Measurements from ENCODE around the gene CYTL1. TPM values are rescaled to one million over a fixed set of nuclear protein-coding genes. Genes with fewer than 3 reads are reported as not detected.

Gene CYTL1
- total RNA-seq, 1 donor, result 1.3 TPM

DNA sequence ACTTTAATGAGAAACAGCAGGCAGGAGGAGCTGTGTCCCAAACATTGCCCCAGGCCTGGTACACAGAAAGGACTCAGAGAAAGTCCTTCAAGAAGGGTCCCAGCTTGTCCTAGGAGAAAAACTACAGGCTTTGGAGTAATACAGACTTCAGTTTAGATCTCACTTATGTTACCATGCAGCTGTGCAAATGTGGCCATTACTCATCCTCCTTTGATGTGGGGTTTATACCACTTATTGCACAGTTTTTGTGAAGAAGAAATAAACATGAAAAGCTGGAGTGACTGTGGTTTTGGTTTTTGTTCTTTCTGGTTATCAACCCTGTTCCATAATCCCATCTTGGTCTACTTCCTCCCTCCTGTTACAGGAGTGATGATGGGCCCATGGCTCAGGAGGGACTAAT, 8.1 kb upstream of the CYTL1 start:
- TF ChIP-seq, protein P1, sequence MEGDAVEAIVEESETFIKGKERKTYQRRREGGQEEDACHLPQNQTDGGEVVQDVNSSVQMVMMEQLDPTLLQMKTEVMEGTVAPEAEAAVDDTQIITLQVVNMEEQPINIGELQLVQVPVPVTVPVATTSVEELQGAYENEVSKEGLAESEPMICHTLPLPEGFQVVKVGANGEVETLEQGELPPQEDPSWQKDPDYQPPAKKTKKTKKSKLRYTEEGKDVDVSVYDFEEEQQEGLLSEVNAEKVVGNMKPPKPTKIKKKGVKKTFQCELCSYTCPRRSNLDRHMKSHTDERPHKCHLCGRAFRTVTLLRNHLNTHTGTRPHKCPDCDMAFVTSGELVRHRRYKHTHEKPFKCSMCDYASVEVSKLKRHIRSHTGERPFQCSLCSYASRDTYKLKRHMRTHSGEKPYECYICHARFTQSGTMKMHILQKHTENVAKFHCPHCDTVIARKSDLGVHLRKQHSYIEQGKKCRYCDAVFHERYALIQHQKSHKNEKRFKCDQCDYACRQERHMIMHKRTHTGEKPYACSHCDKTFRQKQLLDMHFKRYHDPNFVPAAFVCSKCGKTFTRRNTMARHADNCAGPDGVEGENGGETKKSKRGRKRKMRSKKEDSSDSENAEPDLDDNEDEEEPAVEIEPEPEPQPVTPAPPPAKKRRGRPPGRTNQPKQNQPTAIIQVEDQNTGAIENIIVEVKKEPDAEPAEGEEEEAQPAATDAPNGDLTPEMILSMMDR (IDR thresholded peaks at IDR 0.05; ENCODE audit: insufficient read depth, low read depth, low read length), result no peak
- H3K4me3 ChIP-seq (ENCODE audit: low read depth, low read length), result no peak overlapping the region
- peak; percentile 36 for DNase-seq (ENCODE audit: low read depth)

DNA sequence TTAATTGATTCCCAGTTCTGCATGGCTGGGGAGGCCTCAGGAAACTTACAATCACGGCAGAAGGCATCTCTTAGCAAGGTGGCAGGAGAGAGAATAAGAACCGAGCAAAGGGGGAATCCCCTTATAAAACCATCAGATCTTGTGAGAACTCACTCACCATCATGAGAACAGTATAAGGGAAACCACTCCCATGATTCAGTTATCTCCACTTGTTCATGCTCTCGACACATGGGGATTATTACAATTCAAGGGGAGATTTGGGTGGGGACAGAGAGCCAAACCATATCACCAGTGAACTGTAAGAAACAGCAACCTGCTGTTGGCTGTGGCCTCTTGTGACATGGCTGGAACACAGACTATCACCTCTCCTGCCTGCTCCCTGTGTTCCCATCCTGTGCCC, 7.1 kb upstream of the CYTL1 start:
- no peak overlapping the region for H3K4me3 ChIP-seq (ENCODE audit: low read depth, low read length)
- no peak for DNase-seq (ENCODE audit: low read depth)
- TF ChIP-seq, protein P1 (IDR thresholded peaks at IDR 0.05; ENCODE audit: insufficient read depth, low read depth, low read length), result no peak

DNA sequence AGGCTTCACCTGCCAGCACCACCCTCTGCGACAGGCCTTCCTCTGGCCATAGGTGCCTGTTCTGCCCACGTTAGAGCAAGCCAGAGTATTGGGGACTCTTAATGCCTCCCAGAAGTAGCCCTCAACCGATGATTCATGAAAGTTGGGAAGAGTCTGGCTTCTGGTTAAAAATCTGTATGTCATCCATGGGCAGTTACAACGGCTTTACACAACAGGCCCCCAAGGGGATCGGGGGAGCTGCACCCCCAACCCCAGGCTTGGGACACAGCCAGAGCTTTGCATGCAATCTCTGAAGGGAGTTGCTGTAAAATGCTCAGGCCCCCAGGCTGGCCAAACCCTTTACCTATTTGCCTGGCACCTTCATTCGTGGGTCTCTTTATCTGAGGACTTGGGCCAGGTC, 5.4 kb upstream of the CYTL1 start:
- no peak overlapping the region for H3K4me3 ChIP-seq (ENCODE audit: low read depth, low read length)
- DNase-seq (ENCODE audit: low read depth), result no peak
- TF ChIP-seq, protein P1 (IDR thresholded peaks at IDR 0.05; ENCODE audit: insufficient read depth, low read depth, low read length), result no peak

DNA sequence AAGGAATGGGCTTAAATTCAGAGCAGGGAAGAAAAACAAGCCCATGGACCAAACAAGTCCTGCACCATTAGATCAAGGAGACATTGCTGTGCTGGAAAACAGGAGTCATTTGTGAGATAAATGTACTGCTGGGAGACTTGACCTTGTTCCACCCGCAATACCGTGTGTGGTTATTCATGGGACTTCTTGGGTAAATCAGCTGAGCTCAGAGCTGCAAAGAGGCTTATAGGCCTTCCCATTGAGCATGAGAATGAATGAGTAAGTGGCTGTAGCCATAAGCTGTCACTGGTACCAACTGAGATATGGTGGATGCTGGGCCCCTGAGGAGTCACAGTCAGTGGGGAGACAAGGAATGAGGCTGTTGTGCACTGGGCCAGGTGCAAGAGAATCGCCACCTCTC, 2.3 kb upstream of the CYTL1 start:
- DNase-seq (ENCODE audit: low read depth), result no peak
- TF ChIP-seq, protein P1 (IDR thresholded peaks at IDR 0.05; ENCODE audit: insufficient read depth, low read depth, low read length), result no peak

DNA sequence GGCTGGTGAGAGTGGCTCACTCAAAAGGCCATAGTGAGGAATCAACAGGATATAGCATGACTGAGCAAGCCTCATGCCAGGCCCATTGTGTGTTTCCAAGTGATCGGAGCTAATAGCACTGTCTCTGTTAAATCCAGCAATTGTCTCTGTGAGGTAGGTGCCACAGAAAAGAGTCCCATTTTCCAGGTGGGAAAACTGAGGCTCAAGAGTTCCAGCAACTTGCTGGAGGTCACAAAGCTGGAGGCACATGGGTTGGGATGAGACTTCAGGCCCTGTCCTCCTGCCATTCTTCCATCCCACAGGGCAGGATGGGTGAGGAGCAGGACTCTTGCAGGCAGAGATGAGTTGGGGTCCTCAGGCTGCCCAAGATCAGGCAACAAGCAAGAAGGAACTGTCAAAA, 1.1 kb upstream of the CYTL1 start:
- DNase-seq (ENCODE audit: low read depth), result no peak
- H3K4me3 ChIP-seq (ENCODE audit: low read depth, low read length), result no peak overlapping the region
- TF ChIP-seq, protein P1 (IDR thresholded peaks at IDR 0.05; ENCODE audit: insufficient read depth, low read depth, low read length), result no peak

More for the DNA sequence above, 2.3 kb upstream of the CYTL1 start:
- H3K4me3 ChIP-seq (ENCODE audit: low read depth, low read length), result no peak overlapping the region

DNA sequence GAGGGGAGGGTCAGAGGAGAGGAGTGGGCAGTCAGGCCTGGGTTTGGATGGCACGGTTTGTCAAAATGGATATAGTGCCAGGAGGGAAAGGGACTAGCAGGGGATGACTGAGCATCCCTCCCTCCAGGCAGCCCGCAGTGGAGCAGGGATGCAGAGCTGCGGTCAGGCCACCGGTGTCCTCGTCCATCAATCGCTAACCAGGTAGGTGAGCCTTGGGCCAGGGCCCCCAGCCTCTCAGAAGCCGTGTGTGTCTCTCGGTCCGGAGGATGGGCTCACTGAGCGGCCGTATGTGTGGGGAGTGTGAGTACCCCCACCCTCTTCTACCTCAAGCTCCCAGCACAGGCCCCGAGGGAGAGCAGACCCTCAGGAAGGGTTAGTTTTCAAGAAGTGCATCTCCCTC, 538 bp upstream of the CYTL1 start:
- DNase-seq (ENCODE audit: low read depth), result no peak
- no peak overlapping the region for H3K4me3 ChIP-seq (ENCODE audit: low read depth, low read length)
- TF ChIP-seq, protein P1 (IDR thresholded peaks at IDR 0.05; ENCODE audit: insufficient read depth, low read depth, low read length), result no peak

DNA sequence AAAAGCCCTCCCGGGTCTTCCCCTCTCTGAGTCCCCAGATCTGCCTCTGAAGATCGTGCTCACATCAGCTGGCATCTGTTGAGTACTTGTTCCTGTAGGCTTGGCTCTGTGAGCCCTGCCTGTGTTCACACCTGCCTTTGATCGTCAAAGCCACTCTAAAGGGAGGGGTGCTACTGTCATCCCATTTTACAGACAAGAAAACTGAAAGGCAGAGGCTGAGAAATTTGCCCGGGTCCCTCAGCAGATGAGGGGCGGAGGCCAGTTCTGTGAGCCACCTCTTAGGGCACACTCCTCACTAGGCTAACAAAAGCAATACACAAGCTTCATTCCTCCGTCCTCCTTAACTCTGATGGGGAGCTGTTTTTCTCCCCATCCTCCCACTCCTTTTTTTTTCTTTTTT, 655 bp downstream of the CYTL1 start:
- no peak overlapping the region for H3K4me3 ChIP-seq (ENCODE audit: low read depth, low read length)
- DNase-seq (ENCODE audit: low read depth), result no peak
- TF ChIP-seq, protein P1 (IDR thresholded peaks at IDR 0.05; ENCODE audit: insufficient read depth, low read depth, low read length), result no peak

Data from fibroblast of villous mesenchyme (primary cell).